Neural cell (in vitro differentiated cells): ENCODE data around the gene MLLT6. TPM values are rescaled to one million over a fixed set of nuclear protein-coding genes. Genes with fewer than 3 reads are reported as not detected.

Experiments used
- H2AFZ ChIP-seq: fragments of 200-600, 300-800 bp; sonication (generic), shearing (Covaris generic); 2 replicates; pipeline ENCODE4 v1.6.0; 2014; ENCODE audit warnings: low read depth, mild to moderate bottlenecking, antibody characterized with exemption, low read length, moderate library complexity
- H3F3A ChIP-seq: fragments of 200-600 bp; shearing (Covaris generic); 2 replicates; pipeline ENCODE4 v1.6.1; 2016; ENCODE audit warnings: mild to moderate bottlenecking, moderate library complexity, mixed read lengths, antibody characterized with exemption, low read length; ENCODE audit not compliant: insufficient read depth, poor library complexity, severe bottlenecking
- H3K27ac ChIP-seq: fragments of 200-600, 300-800 bp; sonication (generic), shearing (Covaris generic); 2 replicates; pipeline ENCODE4 v1.5.1; 2014; ENCODE audit warnings: mild to moderate bottlenecking, low read length, moderate library complexity
- H3K27me3 ChIP-seq: fragments of 300-800, 200-600 bp; sonication (generic), shearing (Covaris generic); 2 replicates; pipeline ENCODE4 v1.6.0; 2014; ENCODE audit warnings: mild to moderate bottlenecking, low read depth, low read length, moderate library complexity; ENCODE audit not compliant: insufficient read depth
- H3K36me3 ChIP-seq: fragments of 300-800, 200-600 bp; sonication (generic), shearing (Covaris generic); 2 replicates; pipeline ENCODE4 v1.5.1; 2014; ENCODE audit warnings: mild to moderate bottlenecking, antibody characterized with exemption, low read length, moderate library complexity; ENCODE audit not compliant: insufficient read depth
- H3K4me2 ChIP-seq: fragments of 300-800, 200-600 bp; sonication (generic), shearing (Covaris generic); 2 replicates; pipeline ENCODE4 v1.6.0; 2014; ENCODE audit warnings: mild to moderate bottlenecking, low read length
- H3K4me3 ChIP-seq: fragments of 300-800, 200-600 bp; sonication (generic), shearing (Covaris generic); 2 replicates; pipeline ENCODE4 v1.5.1; 2014; ENCODE audit warnings: mild to moderate bottlenecking, low read length, moderate library complexity
- H3K79me2 ChIP-seq: fragments of 200-600 bp; shearing (Covaris generic); replicated peaks from 2 replicates; pipeline ENCODE4 v1.6.0; 2014; ENCODE audit warnings: mild to moderate bottlenecking, low read length, moderate library complexity; ENCODE audit not compliant: insufficient read depth
- H3K9ac ChIP-seq: fragments of 300-800, 200-600 bp; sonication (generic), shearing (Covaris generic); 2 replicates; pipeline ENCODE4 v1.6.1; 2016; ENCODE audit warnings: mild to moderate bottlenecking, low read length, mixed read lengths
- H3K9me2 ChIP-seq: fragments of 200-600 bp; shearing (Covaris generic); 2 replicates; pipeline ENCODE4 v1.6.1; 2016; ENCODE audit warnings: mild to moderate bottlenecking, low read length, mixed read lengths; ENCODE audit not compliant: insufficient read depth
- H3K9me3 ChIP-seq: fragments of 200-600, 300-800 bp; sonication (generic), shearing (Covaris generic); 2 replicates; pipeline ENCODE4 v1.6.1; 2016; ENCODE audit warnings: mild to moderate bottlenecking, mixed run types, low read length, moderate library complexity, mixed read lengths
- H4K20me1 ChIP-seq: fragments of 200-600 bp; shearing (Covaris generic); 2 replicates; pipeline ENCODE4 v1.6.1; 2016; ENCODE audit warnings: mild to moderate bottlenecking, mixed run types; ENCODE audit not compliant: insufficient read depth
- CTCF ChIP-seq: fragments of 450-650 bp; IDR thresholded peaks from 2 replicates; pipeline ENCODE4 v1.5.1; 2014; ENCODE audit warnings: antibody characterized with exemption, mild to moderate bottlenecking, moderate library complexity; ENCODE audit not compliant: poor library complexity, severe bottlenecking
- EP300 ChIP-seq: fragments of 450-650 bp; conservative IDR thresholded peaks from 2 replicates; pipeline ENCODE4 v1.6.1; 2014; ENCODE audit warnings: antibody characterized with exemption, mild to moderate bottlenecking, moderate library complexity; ENCODE audit not compliant: poor library complexity, severe bottlenecking
- EZH2 ChIP-seq: fragments of 200-600, 300-800 bp; shearing (Covaris generic), sonication (generic); IDR thresholded peaks from 2 replicates; pipeline ENCODE4 v1.6.1; 2014; ENCODE audit warnings: antibody characterized with exemption, low read length, borderline replicate concordance, mild to moderate bottlenecking; ENCODE audit not compliant: insufficient read depth, poor library complexity, severe bottlenecking
- MXI1 ChIP-seq: fragments of 450-650 bp; conservative IDR thresholded peaks from 2 replicates; pipeline ENCODE4 v1.6.1; 2014; ENCODE audit warnings: antibody characterized with exemption, mild to moderate bottlenecking; ENCODE audit not compliant: poor library complexity, severe bottlenecking
- POLR2AphosphoS5 ChIP-seq: IDR thresholded peaks from 2 replicates; pipeline ENCODE4 v1.6.1; 2012
- RAD21 ChIP-seq: fragments of 450-650 bp; conservative IDR thresholded peaks from 2 replicates; pipeline ENCODE4 v1.6.1; 2014; ENCODE audit warnings: antibody characterized with exemption, mild to moderate bottlenecking, moderate library complexity
- REST ChIP-seq: IDR thresholded peaks from 2 replicates; pipeline ENCODE4 v1.6.1; 2012; ENCODE audit warnings: borderline replicate concordance
- SMC3 ChIP-seq: fragments of 450-650 bp; conservative IDR thresholded peaks from 2 replicates; pipeline ENCODE4 v1.6.1; 2014; ENCODE audit warnings: antibody characterized with exemption, mild to moderate bottlenecking, moderate library complexity; ENCODE audit not compliant: poor library complexity
- TAF1 ChIP-seq: IDR thresholded peaks from 2 replicates; pipeline ENCODE4 v1.6.1; 2012; ENCODE audit warnings: low read depth
- polyA plus RNA-seq: library from polyadenylated mRNA; depleted of rRNA; stranded (reverse); fragments of >200 nt; gene quantifications from 2 replicates; pipeline ENCODE4 v1.2.3, GENCODE V29; 2014

Gene MLLT6
- polyA plus RNA-seq, 1 donor from 2014 or later: 19.7 TPM

- no peak for TF ChIP-seq POLR2AphosphoS5
- H2AFZ ChIP-seq: peak overlapping the region; percentile 65
- peak overlapping the region; percentile 81 for H3K4me3 ChIP-seq
- no peaks in the 10 kb centered on the region for H3K9me2 ChIP-seq
- peaks cover 26% of the 10 kb centered on the region for H3K27me3 ChIP-seq
- no peaks in the 10 kb centered on the region for H4K20me1 ChIP-seq
- no peaks in the 10 kb centered on the region for H3K36me3 ChIP-seq
- no peaks in the 10 kb centered on the region for H3K9me3 ChIP-seq
- no peak overlapping the region for H3K9ac ChIP-seq
- peaks cover 19% of the 10 kb centered on the region for H3K79me2 ChIP-seq
- no peak overlapping the region for H3K27ac ChIP-seq
- H3K4me2 ChIP-seq: no peak overlapping the region
- no peaks in the 10 kb centered on the region for H3F3A ChIP-seq
Observed at GRCh38 chr17:38703742-38704605, 1.1 kb upstream of the MLLT6 start.

GRCh38 chr17:38705523-38705802 is 390 bp downstream of the MLLT6 start:
- TF ChIP-seq REST (no peak), SMC3 (no peak), EP300 (no peak), TAF1 (no peak), POLR2AphosphoS5 (no peak), EZH2 (no peak), MXI1 (no peak), CTCF (no peak), RAD21 (no peak)
- H4K20me1 ChIP-seq: no peaks in the 10 kb centered on the region
- no peaks in the 10 kb centered on the region for H3F3A ChIP-seq
- H3K36me3 ChIP-seq: no peaks in the 10 kb centered on the region
- H3K9ac ChIP-seq: peak overlapping the region; percentile 67
- no peaks in the 10 kb centered on the region for H3K9me3 ChIP-seq
- H3K4me2 ChIP-seq: no peak overlapping the region
- H3K79me2 ChIP-seq: peaks cover 19% of the 10 kb centered on the region
- H3K4me3 ChIP-seq: peak overlapping the region; percentile 91
- H3K27me3 ChIP-seq: peaks cover 21% of the 10 kb centered on the region
- no peak overlapping the region for H3K27ac ChIP-seq
- no peak overlapping the region for H2AFZ ChIP-seq
- no peaks in the 10 kb centered on the region for H3K9me2 ChIP-seq
